GM21786 (cell line): ENCODE data around the gene CD163.
"Not testable (repeated sequence)": the region's sequence is repeated elsewhere in the genome, so short reads cannot be mapped to it uniquely, and the experiment has no call there.

Experiments used
- ATAC-seq: cut with Tn5 transposase; IDR thresholded peaks from one replicate; pipeline ENCODE4 v1.9.1; 2021; ENCODE audit not compliant: unreplicated experiment

CD163 gene

GRCh38 chr12:7503686-7504415 lies at the start of gene CD163:
TSS of gene CD163 (minus strand) at chr12:7503777. CDS start at chr12:7503690, 87 bp downstream.
- no peak for ATAC-seq

- no peak for ATAC-seq
These were observed 39.2 kb upstream of the CD163 start for GRCh38 chr12:7542813-7543212.

- ATAC-seq: no peak
These were observed 38.5 kb upstream of the CD163 start for GRCh38 chr12:7542046-7542445.

- ATAC-seq: no peak
These were observed 10.8 kb upstream of the CD163 start for GRCh38 chr12:7514416-7514815.

- no peak for ATAC-seq
These were observed 9.0 kb upstream of the CD163 start for GRCh38 chr12:7512553-7512952.

GRCh38 chr12:7509793-7510470 lies 6.4 kb upstream of the CD163 start:
- not testable (repeated sequence) for ATAC-seq

GRCh38 chr12:7502612-7503011 lies 965 bp downstream of the CD163 start:
- no peak for ATAC-seq

GRCh38 chr12:7501031-7501588 lies 2.5 kb downstream of the CD163 start:
- ATAC-seq: no peak

- ATAC-seq: no peak
These were observed 3.9 kb downstream of the CD163 start for GRCh38 chr12:7499636-7500035.

- ATAC-seq: no peak
These were observed 4.8 kb downstream of the CD163 start for GRCh38 chr12:7498809-7499208.

GRCh38 chr12:7497661-7498060 lies 5.9 kb downstream of the CD163 start:
- ATAC-seq: no peak

- no peak for ATAC-seq
These were observed 7.1 kb downstream of the CD163 start for GRCh38 chr12:7496451-7496850.

- no peak for ATAC-seq
These were observed 8.4 kb downstream of the CD163 start for GRCh38 chr12:7495136-7495535.

GRCh38 chr12:7493006-7493405 lies 10.6 kb downstream of the CD163 start:
- ATAC-seq: no peak

GRCh38 chr12:7486512-7486911 lies 17.1 kb downstream of the CD163 start:
- ATAC-seq: no peak

GRCh38 chr12:7485095-7485494 lies 18.5 kb downstream of the CD163 start:
- ATAC-seq: no peak

GRCh38 chr12:7483343-7483742 lies 20.2 kb downstream of the CD163 start:
- ATAC-seq: no peak

GRCh38 chr12:7479771-7480170 lies 23.8 kb downstream of the CD163 start:
- no peak for ATAC-seq

GRCh38 chr12:7472060-7472459 lies 31.5 kb downstream of the CD163 start:
- no peak for ATAC-seq

- peak; percentile 65 for ATAC-seq
These were observed 43.0 kb downstream of the CD163 start for GRCh38 chr12:7460375-7461259.

- no peak for ATAC-seq
These were observed 43.6 kb downstream of the CD163 start for GRCh38 chr12:7459973-7460372.
